Common myeloid progenitor, CD34-positive (primary cell): ENCODE measurements around the gene GSDME.
A peak's percentile ranks its signal among the peaks of the same experiment; 100 is the strongest.

ENCODE experiments used
- CTCF ChIA-PET: fragments of 350-600 bp; sonication (Branson Sonifier 250); formaldehyde crosslinking; loops from one replicate; lab custom pipeline; 2021; ENCODE audit warnings: antibody characterized with exemption; lab: Charles Lee
- POLR2A ChIA-PET: fragments of 350-600 bp; sonication (Branson Sonifier 250); formaldehyde crosslinking; loops from one replicate; lab custom pipeline; 2021; ENCODE audit warnings: antibody characterized with exemption; lab: Charles Lee
- DNase-seq, 3 donors: peaks; one replicate each; pipeline versions ENCODE4 v3.0.0 to v3.0.0-alpha.2; 2013
- H3K27ac ChIP-seq, 2 experiments: 1 replicate in 1 of 2; 2 replicates in 1 of 2; pipeline ENCODE4 v1.7.0; 2013; ENCODE audit warnings: inconsistent platforms in 2 of 2, low read length in 2 of 2, mild to moderate bottlenecking in 2 of 2, low read depth in 1 of 2, moderate library complexity in 1 of 2; ENCODE audit not compliant: severe bottlenecking in 2 of 2, insufficient read depth in 1 of 2, poor library complexity in 1 of 2
- H3K27me3 ChIP-seq, 5 experiments: replicated peaks in 2 of 5; 1 replicate in 3 of 5; 2 replicates in 2 of 5; pipeline versions ENCODE4 v1.6.1 to v1.7.0; 2013; ENCODE audit warnings: low read length in 4 of 5, mild to moderate bottlenecking in 2 of 5, moderate library complexity in 2 of 5, inconsistent platforms in 1 of 5; ENCODE audit not compliant: insufficient read depth in 5 of 5, control insufficient read depth in 4 of 5
- H3K36me3 ChIP-seq, 4 experiments: 1 replicate in 2 of 4; 2 replicates in 2 of 4; pipeline versions ENCODE4 v1.6.1 to v1.7.0; 2013; ENCODE audit warnings: low read length in 3 of 4, control low read depth in 1 of 4, mild to moderate bottlenecking in 1 of 4; ENCODE audit not compliant: control insufficient read depth in 4 of 4, insufficient read depth in 4 of 4
- H3K4me1 ChIP-seq, 4 experiments: 1 replicate in 3 of 4; 2 replicates in 1 of 4; pipeline versions ENCODE4 v1.6.1 to v1.7.1; 2013; ENCODE audit warnings: low read length in 3 of 4, mild to moderate bottlenecking in 3 of 4, control low read depth in 1 of 4, inconsistent platforms in 1 of 4, moderate library complexity in 1 of 4; ENCODE audit not compliant: control insufficient read depth in 4 of 4, insufficient read depth in 4 of 4; ENCODE audit errors: control extremely low read depth in 1 of 4
- H3K4me3 ChIP-seq, 7 experiments: 1 replicate in 4 of 7; 2 replicates in 3 of 7; pipeline versions ENCODE4 v1.5.1 to v1.7.0; 2013; ENCODE audit warnings: mild to moderate bottlenecking in 7 of 7, low read length in 6 of 7, moderate library complexity in 6 of 7, inconsistent platforms in 2 of 7, low read depth in 2 of 7, control low read depth in 1 of 7; ENCODE audit not compliant: insufficient read depth in 4 of 7, control insufficient read depth in 1 of 7; ENCODE audit errors: extremely low read depth in 1 of 7
- H3K9me3 ChIP-seq, 5 experiments: 1 replicate in 4 of 5; 2 replicates in 1 of 5; pipeline versions ENCODE4 v1.6.1 to v1.7.1; 2013; ENCODE audit warnings: low read length in 4 of 5, mild to moderate bottlenecking in 2 of 5, inconsistent platforms in 1 of 5, low read depth in 1 of 5, moderate library complexity in 1 of 5; ENCODE audit not compliant: control insufficient read depth in 4 of 5, insufficient read depth in 2 of 5; ENCODE audit errors: control extremely low read depth in 1 of 5
- WGBS: methylation state at CpG from one replicate; pipeline ENCODE4 v1.1.5; 2013; ENCODE audit not compliant: insufficient coverage; 5-methylcytosine and 5-hydroxymethylcytosine counted together

GSDME gene

DNA sequence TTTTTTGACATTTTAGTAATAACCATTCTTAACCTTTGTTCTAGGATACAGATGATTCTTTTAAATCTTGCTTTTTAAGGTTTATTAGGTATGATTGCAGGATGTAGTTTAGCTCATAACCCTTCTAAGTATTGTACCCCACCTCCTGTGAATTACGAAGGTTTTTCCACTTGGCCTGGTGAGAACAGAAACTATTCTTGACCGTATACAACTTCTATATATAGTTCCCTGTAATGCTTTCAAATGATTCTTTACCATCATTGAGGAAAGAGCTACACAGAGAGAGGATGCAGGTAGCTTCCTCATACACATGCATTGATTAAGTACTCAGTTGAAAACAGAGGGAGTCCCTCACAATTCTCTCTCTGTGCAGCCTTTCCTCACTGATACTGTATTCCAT lies 97.8 kb downstream of the GSDME start:
- CTCF ChIA-PET, result interaction anchor here (1.2 to 1.6 kb wide), 2 partner anchors 11 to 69 kb away, joined by 4 read pairs; no protein-coding TSS in a partner anchor
- WGBS, result no CpG with 5 or more reads among the region's 2 CpGs
- POLR2A ChIA-PET, result no interaction called here

DNA sequence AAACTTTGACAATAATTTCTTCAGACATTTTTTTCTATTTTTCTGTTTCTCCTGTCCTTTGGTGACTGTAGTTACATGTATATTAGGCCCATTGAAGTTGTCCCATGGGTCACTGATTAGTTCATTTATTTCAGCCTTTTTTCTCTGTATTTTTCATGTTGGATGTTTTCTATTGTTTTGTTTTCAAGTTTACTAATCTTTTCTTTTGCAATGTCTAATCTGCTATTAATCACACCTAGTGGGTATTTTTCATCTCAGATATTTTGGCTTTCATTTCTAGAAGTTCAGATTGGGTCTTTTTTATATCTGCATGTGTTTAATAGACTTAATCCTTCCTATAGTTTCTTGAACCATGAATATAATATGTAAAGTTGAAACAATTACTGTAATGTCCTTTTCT lies 99.3 kb downstream of the GSDME start:
- peaks cover 0 to 7% (median 0%) of the 10 kb centered on the region in 4 experiments for H3K4me1 ChIP-seq
- ChIA-PET POLR2A (no interaction called here), CTCF (no interaction called here)

More for the DNA sequence above, 97.8 kb downstream of the GSDME start:
- no peak for DNase-seq
- H3K27me3 ChIP-seq, result no peaks in the 10 kb centered on the region
- no peak overlapping the region for H3K4me3 ChIP-seq
- no peaks in the 10 kb centered on the region for H3K4me1 ChIP-seq
- H3K36me3 ChIP-seq, result peaks cover 0 to 4% (median 1%) of the 10 kb centered on the region in 4 experiments
- no peak overlapping the region for H3K27ac ChIP-seq
- no peaks in the 10 kb centered on the region for H3K9me3 ChIP-seq

DNA sequence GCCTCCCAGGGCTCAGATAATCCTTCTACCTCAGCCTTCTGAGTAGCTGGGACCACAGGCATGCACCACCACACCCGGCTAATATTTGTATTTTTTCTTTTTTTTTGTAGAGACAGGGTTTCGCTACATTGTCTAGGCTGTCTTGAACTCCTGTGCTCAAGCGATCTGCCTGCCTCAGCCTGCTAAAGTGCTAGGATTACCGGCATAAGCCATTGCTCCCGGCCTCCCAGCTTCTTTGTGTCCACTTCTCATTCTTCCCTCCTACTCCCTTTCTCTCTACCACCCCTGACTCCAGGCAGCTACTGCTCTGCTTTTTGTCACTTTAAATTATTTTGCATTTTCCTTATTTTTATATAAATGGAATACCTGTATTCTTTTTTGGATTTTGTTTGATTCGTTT lies 100.7 kb downstream of the GSDME start:
- H3K4me3 ChIP-seq, result no peak overlapping the region
- peaks cover 0 to 4% (median 1%) of the 10 kb centered on the region in 4 experiments for H3K36me3 ChIP-seq
- 93% methylated on average over 3 of the region's 6 CpGs for WGBS
- no peaks in the 10 kb centered on the region for H3K9me3 ChIP-seq
- H3K27ac ChIP-seq, result no peak overlapping the region
- H3K27me3 ChIP-seq, result no peaks in the 10 kb centered on the region
- POLR2A ChIA-PET, result interaction anchor here (0.6 kb wide), 1 partner anchor 245 kb away, joined by 4 read pairs; no protein-coding TSS in a partner anchor
- CTCF ChIA-PET, result interaction anchor here (4.7 kb wide), 1 partner anchor 9 kb away, joined by 24 read pairs; no protein-coding TSS in a partner anchor
- H3K4me1 ChIP-seq, result peaks cover 0 to 13% (median under 1%) of the 10 kb centered on the region in 4 experiments
- DNase-seq, result no peak

More for the DNA sequence above, 99.3 kb downstream of the GSDME start:
- Histone ChIP-seq H3K36me3 (peaks cover 0 to 4% (median 1%) of the 10 kb centered on the region in 4 experiments), H3K4me3 (no peak overlapping the region), H3K27me3 (no peaks in the 10 kb centered on the region), H3K27ac (no peak overlapping the region), H3K9me3 (no peaks in the 10 kb centered on the region)
- DNase-seq, result no peak

DNA sequence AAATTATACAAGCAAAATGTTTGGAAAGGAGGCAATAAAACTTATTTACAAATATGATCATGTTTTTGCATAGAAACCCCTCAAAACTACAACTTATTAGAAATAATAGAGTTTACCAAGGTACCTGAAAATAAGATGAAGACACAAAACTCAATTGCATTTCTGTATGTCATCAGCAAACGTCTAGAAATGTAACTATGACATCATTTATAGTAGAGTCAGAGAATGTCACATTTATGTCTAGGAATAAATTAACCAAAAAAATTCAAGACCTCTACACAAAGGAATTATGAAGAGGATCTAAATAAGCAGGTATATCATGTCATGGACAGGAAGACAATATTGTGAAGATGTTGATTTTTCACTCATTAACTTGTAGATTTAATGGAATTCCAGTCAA lies 103.0 kb downstream of the GSDME start:
- POLR2A ChIA-PET, result interaction anchor here (0.5 kb wide), 2 partner anchors 41 to 237 kb away, joined by 3 read pairs; no protein-coding TSS in a partner anchor
- Histone ChIP-seq H3K4me1 (peaks cover 0 to 13% (median under 1%) of the 10 kb centered on the region in 4 experiments), H3K27ac (no peak overlapping the region), H3K27me3 (no peaks in the 10 kb centered on the region), H3K9me3 (no peaks in the 10 kb centered on the region), H3K4me3 (no peak overlapping the region), H3K36me3 (peaks cover 0 to 5% (median 0%) of the 10 kb centered on the region in 4 experiments)
- CTCF ChIA-PET, result interaction anchor here (0.8 to 4.7 kb wide), 3 partner anchors 8 to 365 kb away, joined by 3 to 24 read pairs (median 3); no protein-coding TSS in a partner anchor
- WGBS, result no CpG with 5 or more reads among the region's 1 CpG
- DNase-seq, result peak in 1 of 3 donors; percentile 12

DNA sequence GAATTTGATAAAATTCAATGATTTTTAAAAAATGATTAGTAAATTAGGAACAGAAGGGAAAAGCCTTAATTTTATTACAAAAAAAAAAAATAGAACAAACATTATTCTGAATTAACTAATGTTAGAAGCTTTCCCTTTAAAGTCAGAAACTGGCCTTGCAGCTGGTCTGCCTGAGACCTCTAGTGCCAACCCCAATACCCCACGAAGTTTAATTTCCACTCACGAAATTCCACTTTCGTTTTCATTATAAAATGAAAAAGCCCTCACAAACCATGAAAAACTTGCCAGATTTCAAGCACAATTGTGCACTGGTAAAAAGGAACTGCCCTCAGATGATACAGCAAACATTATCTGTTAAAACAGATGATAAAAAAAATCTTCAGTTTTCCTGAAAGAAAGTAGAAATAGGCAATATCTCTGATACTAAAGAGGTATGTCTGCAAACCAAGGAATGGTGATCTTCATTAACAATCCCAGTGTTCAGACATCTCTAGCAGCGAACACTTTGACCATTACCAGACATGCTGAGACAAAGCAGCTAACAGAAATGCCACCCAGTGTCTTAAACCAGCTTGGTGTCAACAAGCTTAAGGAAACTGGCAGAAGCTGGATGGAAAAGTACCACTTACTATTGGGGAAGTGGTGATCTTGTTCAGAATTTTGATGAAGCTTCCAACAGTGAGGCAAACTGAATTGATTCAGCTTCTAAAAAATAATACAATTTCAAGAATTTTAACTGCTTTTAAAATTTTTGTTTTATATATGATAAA lies 103.8 kb downstream of the GSDME start:
- CTCF ChIA-PET, result interaction anchor here (0.8 to 4.7 kb wide), 2 partner anchors 12 to 364 kb away, joined by 3 to 24 read pairs; no protein-coding TSS in a partner anchor
- H3K27me3 ChIP-seq, result no peaks in the 10 kb centered on the region
- POLR2A ChIA-PET, result interaction anchor here (0.5 to 0.7 kb wide), 2 partner anchors 41 to 159 kb away, joined by 3 to 5 read pairs; no protein-coding TSS in a partner anchor
- H3K36me3 ChIP-seq, result peaks cover 0 to 5% (median 0%) of the 10 kb centered on the region in 4 experiments
- peaks cover 0 to 13% (median under 1%) of the 10 kb centered on the region in 4 experiments for H3K4me1 ChIP-seq
- H3K9me3 ChIP-seq, result no peaks in the 10 kb centered on the region
- WGBS, result 0% methylated on average over 4 of the region's 4 CpGs
- H3K4me3 ChIP-seq, result peak overlapping the region in 6 of 7 experiments; percentile 50 to 82 (median 66)
- H3K27ac ChIP-seq, result peak overlapping the region; percentile 71 to 89
- DNase-seq, result peak; percentile 45 to 88 (median 76)

- peak overlapping the region in 1 of 7 experiments; percentile 79 for H3K4me3 ChIP-seq
- WGBS, result 29% methylated on average over 1 of the region's 5 CpGs
- peaks cover 0 to 5% (median 0%) of the 10 kb centered on the region in 4 experiments for H3K36me3 ChIP-seq
- POLR2A ChIA-PET, result no interaction called here
- H3K9me3 ChIP-seq, result no peaks in the 10 kb centered on the region
- H3K27ac ChIP-seq, result peak overlapping the region in 1 of 2 experiments; percentile 89
- CTCF ChIA-PET, result interaction anchor here (0.7 to 1.0 kb wide), 4 partner anchors 73 to 869 kb away, joined by 3 to 6 read pairs (median 3); partner anchors contain the start of gene PALS2
- H3K27me3 ChIP-seq, result no peaks in the 10 kb centered on the region
- peaks cover 0 to 13% (median under 1%) of the 10 kb centered on the region in 4 experiments for H3K4me1 ChIP-seq
- peak in 1 of 3 donors; percentile 11 for DNase-seq
Observed at GRCh38 chr7:24652251-24652939, 104.9 kb downstream of the GSDME start.
